Endodermal cell (in vitro differentiated cells): ENCODE data around the gene PLA2G12A. TPM values are rescaled to one million over a fixed set of nuclear protein-coding genes. Genes with fewer than 3 reads are reported as not detected.

Experiments
- DNase-seq: peaks from one replicate; pipeline ENCODE4 v3.0.0-alpha.2; 2017
- H3K27ac ChIP-seq: 2 replicates; pipeline ENCODE4 v1.5.1; 2013; ENCODE audit warnings: mild to moderate bottlenecking, low read depth, low read length, moderate library complexity
- H3K27me3 ChIP-seq: 2 replicates; pipeline ENCODE4 v1.6.1; 2013; ENCODE audit warnings: mild to moderate bottlenecking, low read length, moderate library complexity; ENCODE audit not compliant: insufficient read depth, control insufficient read depth, poor library complexity, severe bottlenecking
- H3K36me3 ChIP-seq: 2 replicates; pipeline ENCODE4 v1.7.0; 2013; ENCODE audit warnings: mild to moderate bottlenecking, low read length, moderate library complexity; ENCODE audit not compliant: control insufficient read depth, insufficient read depth
- H3K4me1 ChIP-seq: one replicate; pipeline ENCODE4 v1.7.0; 2013; ENCODE audit warnings: low read length; ENCODE audit not compliant: control insufficient read depth, insufficient read depth
- H3K4me3 ChIP-seq: 2 replicates; pipeline ENCODE4 v1.5.1; 2013; ENCODE audit warnings: mild to moderate bottlenecking, low read length, moderate library complexity
- H3K9ac ChIP-seq: 2 replicates; pipeline ENCODE4 v1.6.1; 2013; ENCODE audit warnings: mild to moderate bottlenecking, low read length, moderate library complexity; ENCODE audit not compliant: poor library complexity, severe bottlenecking; ENCODE audit errors: extremely low read depth
- H3K9me3 ChIP-seq: 2 replicates; pipeline ENCODE4 v1.6.1; 2013; ENCODE audit warnings: mild to moderate bottlenecking, low read length, moderate library complexity; ENCODE audit not compliant: control insufficient read depth
- H3K27ac Mint-ChIP-seq: 2 replicates; pipeline ENCODE4 v1.8.0; 2020; ENCODE audit warnings: mixed read lengths
- H3K27me3 Mint-ChIP-seq: 2 replicates; pipeline ENCODE4 v1.8.0; 2021; ENCODE audit warnings: mild to moderate bottlenecking, mixed read lengths; ENCODE audit not compliant: insufficient read depth
- H3K36me3 Mint-ChIP-seq: 2 replicates; pipeline ENCODE4 v1.8.0; 2020; ENCODE audit warnings: low read depth, mixed read lengths
- H3K4me1 Mint-ChIP-seq: 2 replicates; pipeline ENCODE4 v1.8.0; 2020; ENCODE audit warnings: mixed read lengths
- H3K4me3 Mint-ChIP-seq: 2 replicates; pipeline ENCODE4 v1.8.0; 2020; ENCODE audit warnings: mild to moderate bottlenecking, moderate library complexity, mixed read lengths
- H3K9me3 Mint-ChIP-seq: 2 replicates; pipeline ENCODE4 v1.8.0; 2020; ENCODE audit warnings: mild to moderate bottlenecking, mixed read lengths
- WGBS, 2 experiments: methylation state at CpG; one replicate each; pipeline versions ENCODE4 v1.1.5 to v1.1.7; 2013; ENCODE audit warnings: missing lambda C conversion rate in 2 of 2, mixed read lengths in 1 of 2; ENCODE audit not compliant: insufficient coverage in 1 of 2, insufficient read length in 1 of 2; 5-methylcytosine and 5-hydroxymethylcytosine counted together
- total RNA-seq, 2 donors: library from RNA; stranded (reverse); fragmentation: NEBNext Ultra II Directional in 1 of 2; extraction: Animal tissue kit (Norgen Biotek cat#: 25700) in 1 of 2; gene quantifications; 2 replicates in 1 of 2; 3 replicates in 1 of 2; pipeline ENCODE4 v1.2.1, GENCODE V29; 2021
- TF ChIP-seq, protein P1 (sequence below): fragments of 200-600 bp; sonication (generic); conservative IDR thresholded peaks from 2 replicates; pipeline ENCODE4 v1.5.0; 2021; ENCODE audit warnings: antibody characterized with exemption, mild to moderate bottlenecking

Gene PLA2G12A
- total RNA-seq, 2 donors from 2014 or later, result 38.5 to 60.9 TPM

DNA sequence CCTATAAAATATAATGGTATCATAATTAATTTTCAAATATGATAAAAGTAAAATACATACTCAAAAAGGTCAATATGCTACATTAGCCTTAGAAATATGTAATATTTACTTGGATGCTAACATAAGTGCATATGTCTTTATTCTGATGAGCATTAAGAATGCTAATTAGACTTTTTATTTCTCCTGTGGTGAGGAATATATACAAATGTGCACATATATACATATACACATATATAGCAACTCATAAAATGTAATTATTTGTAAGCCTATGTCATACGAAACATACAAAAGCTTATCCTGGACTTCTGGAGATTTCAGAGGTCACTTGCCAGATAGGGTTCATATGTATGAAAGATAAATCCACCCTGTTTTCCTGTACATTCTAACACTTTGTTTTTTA, 11.1 kb downstream of the PLA2G12A start:
- Mint-ChIP-seq H3K9me3 (peaks cover 2% of the 10 kb centered on the region), H3K4me3 (no peak overlapping the region), H3K27me3 (no peaks in the 10 kb centered on the region), H3K27ac (no peak overlapping the region), H3K4me1 (no peaks in the 10 kb centered on the region), H3K36me3 (peaks cover 40% of the 10 kb centered on the region)
- WGBS, 2 experiments, result 100% methylated on average over 1 of the region's 1 CpG; no CpG with 5 or more reads in 1 of the 2 experiments
- Histone ChIP-seq H3K36me3 (peaks cover 38% of the 10 kb centered on the region), H3K4me1 (no peaks in the 10 kb centered on the region), H3K27ac (no peak overlapping the region), H3K4me3 (no peak overlapping the region), H3K9me3 (peaks cover 24% of the 10 kb centered on the region), H3K9ac (no peak overlapping the region), H3K27me3 (no peaks in the 10 kb centered on the region)
- TF ChIP-seq, protein P1, sequence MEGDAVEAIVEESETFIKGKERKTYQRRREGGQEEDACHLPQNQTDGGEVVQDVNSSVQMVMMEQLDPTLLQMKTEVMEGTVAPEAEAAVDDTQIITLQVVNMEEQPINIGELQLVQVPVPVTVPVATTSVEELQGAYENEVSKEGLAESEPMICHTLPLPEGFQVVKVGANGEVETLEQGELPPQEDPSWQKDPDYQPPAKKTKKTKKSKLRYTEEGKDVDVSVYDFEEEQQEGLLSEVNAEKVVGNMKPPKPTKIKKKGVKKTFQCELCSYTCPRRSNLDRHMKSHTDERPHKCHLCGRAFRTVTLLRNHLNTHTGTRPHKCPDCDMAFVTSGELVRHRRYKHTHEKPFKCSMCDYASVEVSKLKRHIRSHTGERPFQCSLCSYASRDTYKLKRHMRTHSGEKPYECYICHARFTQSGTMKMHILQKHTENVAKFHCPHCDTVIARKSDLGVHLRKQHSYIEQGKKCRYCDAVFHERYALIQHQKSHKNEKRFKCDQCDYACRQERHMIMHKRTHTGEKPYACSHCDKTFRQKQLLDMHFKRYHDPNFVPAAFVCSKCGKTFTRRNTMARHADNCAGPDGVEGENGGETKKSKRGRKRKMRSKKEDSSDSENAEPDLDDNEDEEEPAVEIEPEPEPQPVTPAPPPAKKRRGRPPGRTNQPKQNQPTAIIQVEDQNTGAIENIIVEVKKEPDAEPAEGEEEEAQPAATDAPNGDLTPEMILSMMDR, result no peak
- DNase-seq, result no peak

GRCh38 chr4:109713500-109713899, 16.4 kb downstream of the PLA2G12A start:
- Histone ChIP-seq H3K9me3 (peaks cover 14% of the 10 kb centered on the region), H3K27ac (no peak overlapping the region), H3K36me3 (peaks cover 67% of the 10 kb centered on the region), H3K9ac (no peak overlapping the region), H3K4me1 (no peaks in the 10 kb centered on the region), H3K27me3 (no peaks in the 10 kb centered on the region), H3K4me3 (no peak overlapping the region)
- TF ChIP-seq, protein P1, result no peak
- Mint-ChIP-seq H3K27me3 (no peaks in the 10 kb centered on the region), H3K27ac (no peak overlapping the region), H3K36me3 (peaks cover 29% of the 10 kb centered on the region), H3K4me1 (no peaks in the 10 kb centered on the region), H3K4me3 (no peak overlapping the region), H3K9me3 (no peaks in the 10 kb centered on the region)
- DNase-seq, result no peak
- WGBS, 2 experiments, result 95 to 100% methylated on average over 1 to 2 of the region's 3 CpGs

DNA sequence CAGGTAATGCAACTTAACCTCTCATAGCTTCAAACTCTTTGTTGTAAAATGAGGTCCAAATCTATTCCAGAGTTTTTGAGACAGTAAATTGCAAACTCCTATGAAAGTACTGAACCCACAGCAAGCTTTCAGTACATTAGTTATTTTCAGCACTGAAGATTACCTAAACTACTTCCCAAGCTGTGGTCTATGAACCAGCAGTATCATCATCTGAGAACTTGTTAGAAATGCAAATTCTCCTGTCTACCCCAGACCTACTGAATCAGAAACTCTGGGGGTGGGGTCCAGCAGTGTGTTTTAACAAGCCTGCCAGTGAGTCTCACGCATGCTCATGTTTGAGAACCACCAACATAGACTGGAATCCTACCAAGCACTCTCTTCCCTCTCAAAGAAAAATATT, 20.9 kb downstream of the PLA2G12A start:
- Mint-ChIP-seq H3K27me3 (no peaks in the 10 kb centered on the region), H3K36me3 (peaks cover 6% of the 10 kb centered on the region), H3K4me3 (no peak overlapping the region), H3K27ac (no peak overlapping the region), H3K9me3 (no peaks in the 10 kb centered on the region), H3K4me1 (peaks cover 4% of the 10 kb centered on the region)
- peaks cover 40% of the 10 kb centered on the region for H3K36me3 ChIP-seq
- TF ChIP-seq, protein P1, result no peak
- no peak overlapping the region for H3K4me3 ChIP-seq
- DNase-seq, result no peak
- H3K27ac ChIP-seq, result no peak overlapping the region
- H3K9ac ChIP-seq, result no peak overlapping the region
- H3K9me3 ChIP-seq, result no peaks in the 10 kb centered on the region
- WGBS, 2 experiments, result 95 to 100% methylated on average over 1 of the region's 1 CpG
- H3K27me3 ChIP-seq, result no peaks in the 10 kb centered on the region
- no peaks in the 10 kb centered on the region for H3K4me1 ChIP-seq
